Neuronal stem cell (in vitro differentiated cells): Measurements from ENCODE around the gene TCTN2.

Experiments
- DNase-seq: peaks from one replicate; pipeline ENCODE4 v3.0.0-alpha.2; 2013; ENCODE audit warnings: low spot score
- H2AFZ ChIP-seq: one replicate; pipeline ENCODE4 v1.6.1; 2013; ENCODE audit warnings: mild to moderate bottlenecking, low read length, inconsistent platforms
- H2AK5ac ChIP-seq: 2 replicates; pipeline ENCODE4 v1.6.1; 2013; ENCODE audit warnings: low read depth, mild to moderate bottlenecking, inconsistent platforms, low read length, moderate library complexity, mixed read lengths
- H2BK120ac ChIP-seq: 2 replicates; pipeline ENCODE4 v1.6.1; 2013; ENCODE audit warnings: low read depth, mild to moderate bottlenecking, inconsistent platforms, low read length, moderate library complexity, mixed read lengths
- H2BK12ac ChIP-seq: one replicate; pipeline ENCODE4 v1.6.1; 2013; ENCODE audit warnings: low read length, inconsistent platforms
- H2BK15ac ChIP-seq: 2 replicates; pipeline ENCODE4 v1.6.1; 2013; ENCODE audit warnings: mild to moderate bottlenecking, low read length, inconsistent platforms, mixed read lengths
- H2BK5ac ChIP-seq: one replicate; pipeline ENCODE4 v1.6.1; 2013; ENCODE audit warnings: inconsistent platforms, mild to moderate bottlenecking, low read length, moderate library complexity
- H3K14ac ChIP-seq: one replicate; pipeline ENCODE4 v1.6.1; 2013; ENCODE audit warnings: low read length, inconsistent platforms
- H3K18ac ChIP-seq: 2 replicates; pipeline ENCODE4 v1.6.1; 2013; ENCODE audit warnings: low read length, inconsistent platforms
- H3K23ac ChIP-seq: 2 replicates; pipeline ENCODE4 v1.6.1; 2013; ENCODE audit warnings: low read depth, mild to moderate bottlenecking, mixed read lengths, low read length, inconsistent platforms; ENCODE audit not compliant: poor library complexity
- H3K27ac ChIP-seq: replicated peaks from 3 replicates; pipeline ENCODE4 v1.5.1; 2013; ENCODE audit warnings: low read length, inconsistent platforms
- H3K27me3 ChIP-seq, 3 experiments: 2 replicates each; pipeline ENCODE4 v1.6.1; 2013; ENCODE audit warnings: low read length in 3 of 3, mild to moderate bottlenecking in 2 of 3, inconsistent platforms in 1 of 3, low read depth in 1 of 3, mixed read lengths in 1 of 3, moderate library complexity in 1 of 3; ENCODE audit not compliant: control insufficient read depth in 3 of 3, insufficient read depth in 3 of 3
- H3K36me3 ChIP-seq, 2 donors: replicated peaks in 1 of 2; 2 replicates each; pipeline ENCODE4 v1.6.1; 2013; ENCODE audit warnings: low read length in 2 of 2; ENCODE audit not compliant: control insufficient read depth in 2 of 2, insufficient read depth in 2 of 2
- H3K4ac ChIP-seq: 2 replicates; pipeline ENCODE4 v1.6.1; 2013; ENCODE audit warnings: inconsistent platforms, mild to moderate bottlenecking, low read length, moderate library complexity
- H3K4me1 ChIP-seq, 2 donors: 1 replicate in 1 of 2; 2 replicates in 1 of 2; pipeline ENCODE4 v1.6.1; 2013; ENCODE audit warnings: low read length in 2 of 2, low read depth in 1 of 2; ENCODE audit not compliant: control insufficient read depth in 2 of 2, insufficient read depth in 1 of 2
- H3K4me2 ChIP-seq: one replicate; pipeline ENCODE4 v1.6.1; 2013; ENCODE audit warnings: mild to moderate bottlenecking, low read length, inconsistent platforms; ENCODE audit not compliant: insufficient read depth, poor library complexity, severe bottlenecking
- H3K4me3 ChIP-seq, 2 donors: 2 replicates each; pipeline ENCODE4 v1.5.1; 2013; ENCODE audit warnings: low read length in 2 of 2, mild to moderate bottlenecking in 2 of 2, inconsistent platforms in 1 of 2, moderate library complexity in 1 of 2
- H3K79me1 ChIP-seq: one replicate; pipeline ENCODE4 v1.6.1; 2013; ENCODE audit warnings: low read depth, mild to moderate bottlenecking, inconsistent platforms, low read length, moderate library complexity
- H3K9ac ChIP-seq: one replicate; pipeline ENCODE4 v1.6.1; 2013; ENCODE audit warnings: mild to moderate bottlenecking, low read depth, low read length, inconsistent platforms; ENCODE audit not compliant: poor library complexity
- H3K9me3 ChIP-seq, 2 donors: replicated peaks in 1 of 2; 2 replicates each; pipeline versions ENCODE3 to v1.6.1; 2013; ENCODE audit warnings: low read length in 2 of 2, mild to moderate bottlenecking in 2 of 2, inconsistent platforms in 1 of 2, low read depth in 1 of 2, mixed read lengths in 1 of 2, moderate library complexity in 1 of 2; ENCODE audit not compliant: control insufficient read depth in 2 of 2, insufficient read depth in 1 of 2
- H4K8ac ChIP-seq: one replicate; pipeline ENCODE4 v1.6.1; 2013; ENCODE audit warnings: low read depth, mild to moderate bottlenecking, inconsistent platforms, low read length, moderate library complexity
- H4K91ac ChIP-seq: one replicate; pipeline ENCODE4 v1.6.1; 2013; ENCODE audit warnings: low read length, low read depth, mild to moderate bottlenecking, inconsistent platforms; ENCODE audit not compliant: poor library complexity
- WGBS, 2 donors: extraction: QIAGEN DNeasy Blood & Tissue Kit; methylation state at CpG; one replicate each; pipeline ENCODE4 v1.1.7; 2013; ENCODE audit warnings: missing lambda C conversion rate in 2 of 2, mixed read lengths in 1 of 2; ENCODE audit not compliant: insufficient read length in 2 of 2, insufficient replicate concordance in 1 of 2; ENCODE audit errors: extremely low coverage in 2 of 2; 5-methylcytosine and 5-hydroxymethylcytosine counted together

The TCTN2 gene

GRCh38 chr12:123696646-123697045 lies 25.7 kb downstream of the TCTN2 start:
- H3K23ac ChIP-seq, result no peak overlapping the region
- DNase-seq, result no peak
- peaks cover 6 to 71% of the 10 kb centered on the region in 2 donors for H3K36me3 ChIP-seq
- no peak overlapping the region for H2BK15ac ChIP-seq
- H2AK5ac ChIP-seq, result no peak overlapping the region
- H3K27me3 ChIP-seq, result no peaks in the 10 kb centered on the region
- H4K8ac ChIP-seq, result no peak overlapping the region
- H3K9me3 ChIP-seq, result no peaks in the 10 kb centered on the region
- H3K4me3 ChIP-seq, result no peak overlapping the region
- H2AFZ ChIP-seq, result no peak overlapping the region
- no peak overlapping the region for H4K91ac ChIP-seq
- peaks cover 0 to 2% of the 10 kb centered on the region in 2 donors for H3K4me1 ChIP-seq
- no peak overlapping the region for H3K14ac ChIP-seq
- no peaks in the 10 kb centered on the region for H3K79me1 ChIP-seq
- H3K18ac ChIP-seq, result no peak overlapping the region
- H3K4ac ChIP-seq, result no peak overlapping the region
- no peak overlapping the region for H2BK5ac ChIP-seq
- no CpG with 5 or more reads among the region's 4 CpGs for WGBS, 2 donors
- no peak overlapping the region for H2BK120ac ChIP-seq
- peak overlapping the region; percentile 61 for H3K27ac ChIP-seq
- no peak overlapping the region for H3K4me2 ChIP-seq
- no peak overlapping the region for H2BK12ac ChIP-seq
- no peak overlapping the region for H3K9ac ChIP-seq

DNA sequence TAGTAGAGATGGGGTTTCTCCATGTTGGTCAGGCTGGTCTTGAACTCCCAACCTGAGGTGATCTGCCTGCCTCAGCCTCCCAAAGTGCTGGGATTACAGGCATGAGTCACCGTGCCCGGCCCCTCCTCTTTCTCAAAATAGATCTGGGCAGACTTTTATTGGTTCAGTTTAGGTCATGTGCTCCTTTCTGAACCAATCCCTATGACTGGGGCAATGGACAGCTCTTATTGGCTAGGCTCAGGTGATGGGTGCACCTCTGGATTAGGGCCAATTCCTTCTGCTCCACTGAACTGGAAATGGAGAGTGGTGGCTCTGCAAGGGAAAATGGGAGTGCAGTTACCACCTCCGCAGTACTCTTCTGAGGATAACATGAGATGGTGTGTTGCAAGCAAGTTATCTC lies 35.0 kb downstream of the TCTN2 start:
- no peak overlapping the region for H3K18ac ChIP-seq

DNA sequence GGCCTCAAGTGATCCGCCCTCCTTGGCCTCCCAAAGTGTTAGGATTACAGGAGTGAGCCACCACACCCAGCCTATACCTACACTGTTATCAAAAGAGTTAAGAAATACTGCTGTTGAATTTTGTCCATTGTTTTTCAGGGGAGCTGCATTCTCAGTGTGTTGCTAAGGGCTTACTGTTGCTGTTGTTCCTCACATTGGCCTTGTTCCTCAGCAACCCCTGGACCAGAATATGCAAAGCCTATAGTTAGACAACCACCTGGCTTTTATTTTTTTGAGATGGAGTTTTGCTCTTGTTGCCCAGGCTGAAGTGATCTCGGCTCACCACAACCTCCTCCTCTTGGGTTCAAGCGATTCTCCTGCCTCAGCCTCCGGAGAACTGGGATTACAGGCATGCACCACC lies 36.6 kb downstream of the TCTN2 start:
- no peak overlapping the region for H4K8ac ChIP-seq
- no peaks in the 10 kb centered on the region for H3K4me1 ChIP-seq
- no peak overlapping the region for H3K4ac ChIP-seq
- no peak overlapping the region for H3K23ac ChIP-seq
- no peak overlapping the region for H2BK5ac ChIP-seq
- no peak overlapping the region for H3K9ac ChIP-seq
- H2AFZ ChIP-seq, result no peak overlapping the region
- no peak for DNase-seq
- no peak overlapping the region for H3K14ac ChIP-seq
- no CpG with 5 or more reads among the region's 4 CpGs for WGBS, 2 donors
- no peak overlapping the region for H3K4me2 ChIP-seq
- no peak overlapping the region for H2BK15ac ChIP-seq
- no peaks in the 10 kb centered on the region for H3K27me3 ChIP-seq
- no peak overlapping the region for H3K4me3 ChIP-seq
- no peak overlapping the region for H3K18ac ChIP-seq
- no peaks in the 10 kb centered on the region for H3K9me3 ChIP-seq
- no peak overlapping the region for H2BK12ac ChIP-seq
- H4K91ac ChIP-seq, result no peak overlapping the region
- peaks cover 2% of the 10 kb centered on the region for H3K79me1 ChIP-seq
- no peak overlapping the region for H2BK120ac ChIP-seq
- H2AK5ac ChIP-seq, result no peak overlapping the region
- H3K36me3 ChIP-seq, result peaks cover 6 to 39% of the 10 kb centered on the region in 2 donors
- H3K27ac ChIP-seq, result no peak overlapping the region

More for the DNA sequence above, 35.0 kb downstream of the TCTN2 start:
- no peak overlapping the region for H3K14ac ChIP-seq
- H3K79me1 ChIP-seq, result no peaks in the 10 kb centered on the region
- H3K27me3 ChIP-seq, result no peaks in the 10 kb centered on the region
- no peak overlapping the region for H2AK5ac ChIP-seq
- no peak overlapping the region for H2BK12ac ChIP-seq
- no peak overlapping the region for H3K27ac ChIP-seq
- H2BK15ac ChIP-seq, result no peak overlapping the region
- no peak overlapping the region for H3K9ac ChIP-seq
- no CpG with 5 or more reads among the region's 3 CpGs for WGBS, 2 donors
- H3K9me3 ChIP-seq, result no peaks in the 10 kb centered on the region
- no peak for DNase-seq
- H3K23ac ChIP-seq, result no peak overlapping the region
- H3K4me3 ChIP-seq, result no peak overlapping the region
- no peak overlapping the region for H2BK5ac ChIP-seq
- no peak overlapping the region for H3K4me2 ChIP-seq
- H3K36me3 ChIP-seq, result peaks cover 13 to 52% of the 10 kb centered on the region in 2 donors
- H2AFZ ChIP-seq, result no peak overlapping the region
- H3K4me1 ChIP-seq, result no peaks in the 10 kb centered on the region
- no peak overlapping the region for H4K8ac ChIP-seq
- H3K4ac ChIP-seq, result no peak overlapping the region
- H2BK120ac ChIP-seq, result no peak overlapping the region
- H4K91ac ChIP-seq, result no peak overlapping the region

- H4K8ac ChIP-seq, result no peak overlapping the region
- H3K9ac ChIP-seq, result peak overlapping the region; percentile 99
- H3K23ac ChIP-seq, result peak overlapping the region; percentile 96
- H3K18ac ChIP-seq, result peak overlapping the region; percentile 85
- H2BK15ac ChIP-seq, result no peak overlapping the region
- peak overlapping the region; percentile 72 for H4K91ac ChIP-seq
- no peak overlapping the region for H2BK5ac ChIP-seq
- H2AK5ac ChIP-seq, result peak overlapping the region; percentile 81
- H2AFZ ChIP-seq, result peak overlapping the region; percentile 97
- peaks cover 7% of the 10 kb centered on the region for H3K79me1 ChIP-seq
- H3K36me3 ChIP-seq, result peaks cover 0 to 24% of the 10 kb centered on the region in 2 donors
- H3K9me3 ChIP-seq, result no peaks in the 10 kb centered on the region
- peak overlapping the region; percentile 71 for H3K4me2 ChIP-seq
- DNase-seq, result peak; percentile 35
- H2BK12ac ChIP-seq, result no peak overlapping the region
- H3K27ac ChIP-seq, result no peak overlapping the region
- peak overlapping the region; percentile 78 to 99 for H3K4me3 ChIP-seq
- H3K27me3 ChIP-seq, result no peaks in the 10 kb centered on the region
- no peak overlapping the region for H3K4ac ChIP-seq
- WGBS, 2 donors, result no CpG with 5 or more reads among the region's 26 CpGs
- no peak overlapping the region for H2BK120ac ChIP-seq
- H3K14ac ChIP-seq, result peak overlapping the region; percentile 89
- H3K4me1 ChIP-seq, result peaks cover 5 to 11% of the 10 kb centered on the region in 2 donors
Observed at GRCh38 chr12:123712780-123713319, 41.9 kb downstream of the TCTN2 start.
